ENCODE results near the gene ALG14.

DNA sequence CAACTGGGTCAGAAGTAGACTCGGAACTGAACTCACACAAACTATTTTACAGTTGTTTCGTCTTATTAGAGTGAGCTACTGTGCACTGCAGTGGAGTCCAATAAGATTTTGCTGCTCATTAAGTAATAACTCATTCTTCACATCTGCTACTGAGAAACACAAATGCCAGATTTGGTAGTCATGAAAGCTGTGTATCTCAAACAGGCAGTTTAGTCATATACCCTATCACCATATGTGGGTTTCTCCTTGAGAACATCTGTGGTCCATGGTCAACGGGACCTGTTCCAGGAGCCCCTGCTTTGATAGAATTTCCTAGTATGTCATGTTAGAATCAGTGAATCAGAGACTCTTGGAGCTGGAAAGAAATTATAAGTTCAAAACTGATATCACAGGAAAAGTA lies 60.4 kb downstream of the ALG14 start:
- TF ChIP-seq, protein P1, sequence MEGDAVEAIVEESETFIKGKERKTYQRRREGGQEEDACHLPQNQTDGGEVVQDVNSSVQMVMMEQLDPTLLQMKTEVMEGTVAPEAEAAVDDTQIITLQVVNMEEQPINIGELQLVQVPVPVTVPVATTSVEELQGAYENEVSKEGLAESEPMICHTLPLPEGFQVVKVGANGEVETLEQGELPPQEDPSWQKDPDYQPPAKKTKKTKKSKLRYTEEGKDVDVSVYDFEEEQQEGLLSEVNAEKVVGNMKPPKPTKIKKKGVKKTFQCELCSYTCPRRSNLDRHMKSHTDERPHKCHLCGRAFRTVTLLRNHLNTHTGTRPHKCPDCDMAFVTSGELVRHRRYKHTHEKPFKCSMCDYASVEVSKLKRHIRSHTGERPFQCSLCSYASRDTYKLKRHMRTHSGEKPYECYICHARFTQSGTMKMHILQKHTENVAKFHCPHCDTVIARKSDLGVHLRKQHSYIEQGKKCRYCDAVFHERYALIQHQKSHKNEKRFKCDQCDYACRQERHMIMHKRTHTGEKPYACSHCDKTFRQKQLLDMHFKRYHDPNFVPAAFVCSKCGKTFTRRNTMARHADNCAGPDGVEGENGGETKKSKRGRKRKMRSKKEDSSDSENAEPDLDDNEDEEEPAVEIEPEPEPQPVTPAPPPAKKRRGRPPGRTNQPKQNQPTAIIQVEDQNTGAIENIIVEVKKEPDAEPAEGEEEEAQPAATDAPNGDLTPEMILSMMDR (IDR thresholded peaks at IDR 0.05): no peak
- TF ChIP-seq POLR2AphosphoS5 (IDR thresholded peaks at IDR 0.05) (no peak), POLR2A (IDR thresholded peaks at IDR 0.05) (no peak), EP300 (IDR thresholded peaks at IDR 0.05) (no peak)
